Brain microvascular endothelial cell (primary cell): ENCODE measurements around the gene PPFIBP2.
A peak's percentile ranks its signal among the peaks of the same experiment; 100 is the strongest.

ENCODE experiments used
- DNase-seq: peaks from one replicate; pipeline ENCODE4 v3.0.0-alpha.2; 2020
- H3K27ac ChIP-seq: fragments of 250-450 bp; sonication (Bioruptor Pico); 2 replicates; pipeline ENCODE4 v1.5.1; 2020; ENCODE audit warnings: mild to moderate bottlenecking, moderate library complexity
- H3K27me3 ChIP-seq: fragments of 250-450 bp; sonication (Bioruptor Pico); replicated peaks from 2 replicates; pipeline ENCODE4 v1.5.1; 2020; ENCODE audit warnings: mild to moderate bottlenecking
- H3K36me3 ChIP-seq: fragments of 250-450 bp; sonication (Bioruptor Pico); replicated peaks from 2 replicates; pipeline ENCODE4 v1.5.1; 2020; ENCODE audit warnings: mild to moderate bottlenecking
- H3K4me3 ChIP-seq: 2 replicates; pipeline ENCODE4 v1.5.1; 2011; ENCODE audit warnings: low read depth, mild to moderate bottlenecking, control low read depth, low read length, moderate library complexity
- CTCF ChIP-seq: IDR thresholded peaks from 2 replicates; pipeline ENCODE4 v1.5.1; 2011; ENCODE audit warnings: low read depth, mild to moderate bottlenecking, moderate library complexity, low read length, control low read depth, inconsistent platforms; ENCODE audit errors: missing control alignments
- in situ Hi-C: cut with HindIII; loops from 2 replicates; pipeline ENCODE4 v1.10.0; 2017; ENCODE audit warnings: low sequenced_read_pairs, low pct_ligation_motif_present

The PPFIBP2 gene

GRCh38 chr11:7651140-7651551 lies 137.3 kb downstream of the PPFIBP2 start:
- Histone ChIP-seq H3K27me3 (no peaks in the 10 kb centered on the region), H3K4me3 (no peak overlapping the region), H3K27ac (no peak overlapping the region), H3K36me3 (no peaks in the 10 kb centered on the region)
- peak; percentile 10 for DNase-seq
- TF ChIP-seq CTCF: no peak
- in situ Hi-C loops: no loop called here

- H3K27ac ChIP-seq: no peak overlapping the region
- no peaks in the 10 kb centered on the region for H3K36me3 ChIP-seq
- no peak overlapping the region for H3K4me3 ChIP-seq
- TF ChIP-seq CTCF: no peak
- H3K27me3 ChIP-seq: no peaks in the 10 kb centered on the region
- in situ Hi-C loops: no loop called here
- DNase-seq: no peak
Observed at GRCh38 chr11:7651700-7652099, 137.9 kb downstream of the PPFIBP2 start.

GRCh38 chr11:7654195-7654705 lies 140.5 kb downstream of the PPFIBP2 start:
- DNase-seq: no peak
- in situ Hi-C loops: no loop called here

GRCh38 chr11:7655253-7656217 lies 141.7 kb downstream of the PPFIBP2 start:
- no peak for DNase-seq
- no peak overlapping the region for H3K4me3 ChIP-seq
- H3K27me3 ChIP-seq: no peaks in the 10 kb centered on the region
- TF ChIP-seq CTCF: no peak
- no peaks in the 10 kb centered on the region for H3K36me3 ChIP-seq
- in situ Hi-C loops: no loop called here
- H3K27ac ChIP-seq: no peak overlapping the region

More at GRCh38 chr11:7654195-7654705, 140.5 kb downstream of the PPFIBP2 start:
- Histone ChIP-seq H3K36me3 (no peaks in the 10 kb centered on the region), H3K27me3 (no peaks in the 10 kb centered on the region), H3K27ac (no peak overlapping the region), H3K4me3 (no peak overlapping the region)
- TF ChIP-seq CTCF: no peak

- TF ChIP-seq CTCF: no peak
- H3K27me3 ChIP-seq: no peaks in the 10 kb centered on the region
- H3K36me3 ChIP-seq: no peaks in the 10 kb centered on the region
- in situ Hi-C loops: no loop called here
- no peak for DNase-seq
- H3K4me3 ChIP-seq: no peak overlapping the region
- no peak overlapping the region for H3K27ac ChIP-seq
Observed at GRCh38 chr11:7656704-7657103, 142.9 kb downstream of the PPFIBP2 start.
